Lower leg skin (tissue), 3 donors: ENCODE results near the gene TTC5.

Experiments used
- POLR2A ChIP-seq, 2 donors: fragments of 450-650 bp; IDR thresholded peaks; one replicate each; pipeline ENCODE4 v1.6.1; 2016 to 2017; ENCODE audit warnings: antibody characterized with exemption in 2 of 2, mild to moderate bottlenecking in 1 of 2, moderate library complexity in 1 of 2
- TF ChIP-seq, protein P1 (sequence below), 3 donors: fragments of 450-650 bp; IDR thresholded peaks; one replicate each; pipeline ENCODE4 v1.5.1; 2016; ENCODE audit warnings: antibody characterized with exemption in 3 of 3, mild to moderate bottlenecking in 3 of 3, moderate library complexity in 2 of 3

GRCh38 chr14:20274062-20274461, 31.7 kb downstream of the TTC5 start:
- no peak for TF ChIP-seq POLR2A (IDR thresholded peaks at IDR 0.05)
- TF ChIP-seq, protein P1, sequence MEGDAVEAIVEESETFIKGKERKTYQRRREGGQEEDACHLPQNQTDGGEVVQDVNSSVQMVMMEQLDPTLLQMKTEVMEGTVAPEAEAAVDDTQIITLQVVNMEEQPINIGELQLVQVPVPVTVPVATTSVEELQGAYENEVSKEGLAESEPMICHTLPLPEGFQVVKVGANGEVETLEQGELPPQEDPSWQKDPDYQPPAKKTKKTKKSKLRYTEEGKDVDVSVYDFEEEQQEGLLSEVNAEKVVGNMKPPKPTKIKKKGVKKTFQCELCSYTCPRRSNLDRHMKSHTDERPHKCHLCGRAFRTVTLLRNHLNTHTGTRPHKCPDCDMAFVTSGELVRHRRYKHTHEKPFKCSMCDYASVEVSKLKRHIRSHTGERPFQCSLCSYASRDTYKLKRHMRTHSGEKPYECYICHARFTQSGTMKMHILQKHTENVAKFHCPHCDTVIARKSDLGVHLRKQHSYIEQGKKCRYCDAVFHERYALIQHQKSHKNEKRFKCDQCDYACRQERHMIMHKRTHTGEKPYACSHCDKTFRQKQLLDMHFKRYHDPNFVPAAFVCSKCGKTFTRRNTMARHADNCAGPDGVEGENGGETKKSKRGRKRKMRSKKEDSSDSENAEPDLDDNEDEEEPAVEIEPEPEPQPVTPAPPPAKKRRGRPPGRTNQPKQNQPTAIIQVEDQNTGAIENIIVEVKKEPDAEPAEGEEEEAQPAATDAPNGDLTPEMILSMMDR (IDR thresholded peaks at IDR 0.05) = no peak
